ENCODE results near the gene BRD7. TPM values are rescaled to one million over a fixed set of nuclear protein-coding genes. Genes with fewer than 3 reads are reported as not detected.

The BRD7 gene
- total and polyA plus RNA-seq, 12 donors, result 31.4 to 50.9 (median 42.7) TPM

DNA sequence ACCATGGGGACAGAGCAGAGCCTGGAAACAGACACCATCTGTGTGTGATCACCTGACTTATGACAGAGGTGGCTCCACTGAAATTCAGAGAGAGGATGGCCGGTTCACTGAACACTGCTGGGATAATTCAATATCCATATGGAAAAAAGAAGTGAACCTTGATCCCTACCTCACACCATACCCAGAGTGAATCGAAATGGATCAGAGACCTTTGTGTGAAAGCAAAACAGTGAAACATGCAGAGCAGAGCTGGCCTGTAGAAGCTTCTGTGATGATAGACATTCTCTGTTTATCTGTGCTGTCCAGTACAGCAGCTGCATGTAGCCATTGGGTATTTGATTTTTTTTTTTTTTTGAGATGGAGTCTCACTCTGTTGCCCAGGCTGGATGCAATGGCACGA lies 82.1 kb downstream of the BRD7 start:
- Histone ChIP-seq H3K4me1 (peaks cover 0 to 42% (median 20%) of the 10 kb centered on the region in 9 donors), H3K27ac (no peak overlapping the region), H3K36me3 (peaks cover 0 to 52% (median 0%) of the 10 kb centered on the region in 9 donors), H3K27me3 (peaks cover 0 to 9% (median 0%) of the 10 kb centered on the region in 7 donors), H3K9me3 (peaks cover 0 to 9% (median 0%) of the 10 kb centered on the region in 11 donors), H3K4me3 (no peak overlapping the region)
- 98 to 99% methylated on average over 3 of the region's 3 CpGs for WGBS, 2 donors
- TF ChIP-seq CTCF (IDR thresholded peaks at IDR 0.05), result no peak
- DNase-seq (no peak), ATAC-seq (no peak)
- intact Hi-C loops (cut with DNase I), result no loop called here

- no peak overlapping the region for H3K27ac ChIP-seq
- ATAC-seq (no peak), DNase-seq (peak in 1 of 2 donors; percentile 26)
- H3K4me3 ChIP-seq, result no peak overlapping the region
- peaks cover 0 to 13% (median 0%) of the 10 kb centered on the region in 11 donors for H3K9me3 ChIP-seq
- peaks cover 0 to 9% (median 0%) of the 10 kb centered on the region in 7 donors for H3K27me3 ChIP-seq
- intact Hi-C loops (cut with DNase I), result no loop called here
- H3K36me3 ChIP-seq, result peaks cover 0 to 40% (median 0%) of the 10 kb centered on the region in 9 donors
- H3K4me1 ChIP-seq, result peaks cover 0 to 54% (median 21%) of the 10 kb centered on the region in 9 donors
- TF ChIP-seq CTCF (IDR thresholded peaks at IDR 0.05), result no peak
- 62% methylated on average over 5 of the region's 5 CpGs for WGBS, 2 donors
These were observed 83.3 kb downstream of the BRD7 start for GRCh38 chr16:50285406-50286003.

GRCh38 chr16:50284131-50284911 lies 84.5 kb downstream of the BRD7 start:
- 54 to 65% methylated on average over 14 of the region's 14 CpGs for WGBS, 2 donors
- intact Hi-C loops (cut with DNase I), result no loop called here
- no peak overlapping the region for H3K4me3 ChIP-seq
- DNase-seq (peak in 1 of 2 donors; percentile 34), ATAC-seq (peak in 5 of 8 donors; percentile 24 to 47 (median 27))
- H3K9me3 ChIP-seq, result peaks cover 0 to 15% (median 0%) of the 10 kb centered on the region in 11 donors
- peaks cover 0 to 28% (median 0%) of the 10 kb centered on the region in 9 donors for H3K36me3 ChIP-seq
- peak overlapping the region in 1 of 10 donors; percentile 87 for H3K27ac ChIP-seq
- no peak for TF ChIP-seq CTCF (IDR thresholded peaks at IDR 0.05)
- H3K27me3 ChIP-seq, result peaks cover 0 to 9% (median 0%) of the 10 kb centered on the region in 7 donors
- H3K4me1 ChIP-seq, result peaks cover 0 to 65% (median 25%) of the 10 kb centered on the region in 9 donors

DNA sequence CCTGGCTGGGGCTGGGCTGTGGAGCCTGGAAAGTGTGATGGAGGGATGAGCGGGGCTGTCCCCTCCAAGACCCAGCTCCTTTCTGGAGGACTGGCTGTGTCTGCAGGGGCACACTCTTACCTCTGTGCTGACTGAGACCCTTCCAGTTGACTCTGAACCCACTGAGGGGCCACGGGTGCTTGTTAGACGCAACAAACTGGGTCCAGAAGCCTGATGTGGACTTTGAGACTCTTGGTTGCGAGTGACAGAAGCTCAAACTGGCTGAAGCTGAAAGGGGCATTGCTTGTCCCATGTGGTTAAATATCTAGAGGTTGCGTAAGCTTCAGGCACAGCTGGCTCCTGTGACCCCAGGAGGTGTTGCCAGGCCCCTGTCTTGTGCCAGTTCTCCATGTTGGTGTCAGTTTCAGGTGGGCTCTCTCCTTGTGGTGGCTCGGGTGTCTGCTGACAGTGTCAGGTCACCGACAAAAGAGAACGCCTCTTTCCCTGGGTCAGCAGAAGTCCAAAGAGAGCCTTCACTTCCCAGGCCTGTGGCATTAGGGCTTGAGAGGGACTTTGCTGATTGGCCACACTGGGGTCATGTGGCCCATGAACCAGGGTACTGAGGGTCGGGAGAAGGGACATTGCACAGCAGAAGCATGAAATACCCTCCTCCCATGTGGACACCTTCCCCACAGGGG lies 85.7 kb downstream of the BRD7 start:
- Histone ChIP-seq H3K27me3 (peaks cover 0 to 9% (median 0%) of the 10 kb centered on the region in 7 donors), H3K9me3 (peaks cover 0 to 18% (median 0%) of the 10 kb centered on the region in 11 donors), H3K36me3 (peaks cover 0 to 16% (median 0%) of the 10 kb centered on the region in 9 donors), H3K4me1 (peaks cover 0 to 78% (median 25%) of the 10 kb centered on the region in 9 donors), H3K4me3 (peak overlapping the region in 1 of 10 donors; percentile 36), H3K27ac (peak overlapping the region in 1 of 10 donors; percentile 87)
- DNase-seq (peak in 1 of 2 donors; percentile 4), ATAC-seq (no peak)
- WGBS, 2 donors, result 86 to 88% methylated on average over 9 of the region's 9 CpGs
- no peak for TF ChIP-seq CTCF (IDR thresholded peaks at IDR 0.05)
- intact Hi-C loops (cut with DNase I), result no loop called here

Measured in heart right ventricle (tissue), 16 donors.